Skeletal muscle satellite cell (primary cell): Measurements from ENCODE around the gene KIRREL3.

Experiments used
- H3K27me3 ChIP-seq: 2 replicates; pipeline ENCODE4 v1.7.0; 2013; ENCODE audit warnings: low read length; ENCODE audit not compliant: control insufficient read depth, insufficient read depth
- H3K36me3 ChIP-seq: 2 replicates; pipeline ENCODE4 v1.7.0; 2013; ENCODE audit warnings: mild to moderate bottlenecking, control low read depth, low read length; ENCODE audit not compliant: insufficient read depth
- H3K4me1 ChIP-seq: 2 replicates; pipeline ENCODE4 v1.7.0; 2013; ENCODE audit warnings: low read length; ENCODE audit not compliant: control insufficient read depth, insufficient read depth
- H3K4me2 ChIP-seq: 2 replicates; pipeline ENCODE4 v1.7.0; 2013; ENCODE audit warnings: mild to moderate bottlenecking, low read length
- H3K4me3 ChIP-seq: 2 replicates; pipeline ENCODE4 v1.7.0; 2013; ENCODE audit warnings: low read length
- H3K9ac ChIP-seq: 2 replicates; pipeline ENCODE4 v1.7.0; 2013; ENCODE audit warnings: mild to moderate bottlenecking, low read depth, low read length, moderate library complexity
- H3K9me3 ChIP-seq: replicated peaks from 2 replicates; pipeline ENCODE4 v1.7.0; 2013; ENCODE audit warnings: mild to moderate bottlenecking, control low read depth, low read length

KIRREL3 gene

GRCh38 chr11:126694065-126694625 lies 306.4 kb downstream of the KIRREL3 start:
- H3K4me2 ChIP-seq, result no peak overlapping the region
- H3K4me3 ChIP-seq, result no peak overlapping the region

GRCh38 chr11:126687477-126687876 lies 313.1 kb downstream of the KIRREL3 start:
- H3K4me2 ChIP-seq, result no peak overlapping the region
- H3K4me1 ChIP-seq, result no peaks in the 10 kb centered on the region
- no peaks in the 10 kb centered on the region for H3K9me3 ChIP-seq
- H3K9ac ChIP-seq, result no peak overlapping the region
- H3K4me3 ChIP-seq, result no peak overlapping the region
- no peaks in the 10 kb centered on the region for H3K27me3 ChIP-seq
- H3K36me3 ChIP-seq, result no peaks in the 10 kb centered on the region

More at GRCh38 chr11:126694065-126694625, 306.4 kb downstream of the KIRREL3 start:
- H3K4me1 ChIP-seq, result no peaks in the 10 kb centered on the region
- no peaks in the 10 kb centered on the region for H3K9me3 ChIP-seq
- no peaks in the 10 kb centered on the region for H3K36me3 ChIP-seq
- no peaks in the 10 kb centered on the region for H3K27me3 ChIP-seq
- no peak overlapping the region for H3K9ac ChIP-seq

GRCh38 chr11:126686938-126687337 lies 313.6 kb downstream of the KIRREL3 start:
- Histone ChIP-seq H3K4me3 (no peak overlapping the region), H3K9ac (no peak overlapping the region), H3K4me1 (no peaks in the 10 kb centered on the region), H3K4me2 (no peak overlapping the region), H3K36me3 (no peaks in the 10 kb centered on the region), H3K9me3 (no peaks in the 10 kb centered on the region), H3K27me3 (no peaks in the 10 kb centered on the region)

GRCh38 chr11:126683766-126684728 lies 316.5 kb downstream of the KIRREL3 start:
- Histone ChIP-seq H3K4me3 (no peak overlapping the region), H3K27me3 (no peaks in the 10 kb centered on the region), H3K4me1 (no peaks in the 10 kb centered on the region), H3K9ac (no peak overlapping the region), H3K36me3 (no peaks in the 10 kb centered on the region), H3K9me3 (no peaks in the 10 kb centered on the region), H3K4me2 (no peak overlapping the region)

- no peak overlapping the region for H3K4me3 ChIP-seq
- no peak overlapping the region for H3K4me2 ChIP-seq
- H3K27me3 ChIP-seq, result no peaks in the 10 kb centered on the region
- no peaks in the 10 kb centered on the region for H3K4me1 ChIP-seq
- H3K9me3 ChIP-seq, result no peaks in the 10 kb centered on the region
- no peaks in the 10 kb centered on the region for H3K36me3 ChIP-seq
- no peak overlapping the region for H3K9ac ChIP-seq
Measured at GRCh38 chr11:126682590-126682989, 318.0 kb downstream of the KIRREL3 start.

GRCh38 chr11:126680700-126681099 lies 319.9 kb downstream of the KIRREL3 start:
- no peak overlapping the region for H3K9ac ChIP-seq
- H3K27me3 ChIP-seq, result no peaks in the 10 kb centered on the region
- no peak overlapping the region for H3K4me2 ChIP-seq
- H3K9me3 ChIP-seq, result no peaks in the 10 kb centered on the region
- no peaks in the 10 kb centered on the region for H3K4me1 ChIP-seq
- no peaks in the 10 kb centered on the region for H3K36me3 ChIP-seq
- no peak overlapping the region for H3K4me3 ChIP-seq

- H3K4me2 ChIP-seq, result no peak overlapping the region
- H3K9ac ChIP-seq, result no peak overlapping the region
- H3K9me3 ChIP-seq, result no peaks in the 10 kb centered on the region
- H3K4me3 ChIP-seq, result no peak overlapping the region
- no peaks in the 10 kb centered on the region for H3K36me3 ChIP-seq
- H3K27me3 ChIP-seq, result no peaks in the 10 kb centered on the region
- H3K4me1 ChIP-seq, result no peaks in the 10 kb centered on the region
Measured at GRCh38 chr11:126680131-126680530, 320.4 kb downstream of the KIRREL3 start.

- Histone ChIP-seq H3K9ac (no peak overlapping the region), H3K4me3 (no peak overlapping the region), H3K4me1 (no peaks in the 10 kb centered on the region), H3K27me3 (no peaks in the 10 kb centered on the region), H3K9me3 (no peaks in the 10 kb centered on the region), H3K4me2 (no peak overlapping the region), H3K36me3 (no peaks in the 10 kb centered on the region)
Measured at GRCh38 chr11:126679033-126679432, 321.5 kb downstream of the KIRREL3 start.

- H3K4me3 ChIP-seq, result no peak overlapping the region
- no peaks in the 10 kb centered on the region for H3K4me1 ChIP-seq
- no peak overlapping the region for H3K9ac ChIP-seq
- no peak overlapping the region for H3K4me2 ChIP-seq
- no peaks in the 10 kb centered on the region for H3K36me3 ChIP-seq
- no peaks in the 10 kb centered on the region for H3K9me3 ChIP-seq
- H3K27me3 ChIP-seq, result no peaks in the 10 kb centered on the region
Measured at GRCh38 chr11:126676536-126676935, 324.0 kb downstream of the KIRREL3 start.

- Histone ChIP-seq H3K9me3 (no peaks in the 10 kb centered on the region), H3K9ac (no peak overlapping the region), H3K27me3 (no peaks in the 10 kb centered on the region), H3K4me1 (no peaks in the 10 kb centered on the region), H3K4me2 (no peak overlapping the region), H3K36me3 (no peaks in the 10 kb centered on the region), H3K4me3 (no peak overlapping the region)
Measured at GRCh38 chr11:126673319-126673718, 327.3 kb downstream of the KIRREL3 start.

GRCh38 chr11:126669416-126669815 lies 331.2 kb downstream of the KIRREL3 start:
- Histone ChIP-seq H3K9ac (no peak overlapping the region), H3K4me1 (no peaks in the 10 kb centered on the region), H3K9me3 (no peaks in the 10 kb centered on the region), H3K36me3 (no peaks in the 10 kb centered on the region), H3K4me2 (no peak overlapping the region), H3K4me3 (no peak overlapping the region), H3K27me3 (no peaks in the 10 kb centered on the region)

GRCh38 chr11:126664643-126665042 lies 335.9 kb downstream of the KIRREL3 start:
- H3K36me3 ChIP-seq, result no peaks in the 10 kb centered on the region
- H3K4me3 ChIP-seq, result no peak overlapping the region
- no peaks in the 10 kb centered on the region for H3K9me3 ChIP-seq
- no peaks in the 10 kb centered on the region for H3K4me1 ChIP-seq
- no peak overlapping the region for H3K9ac ChIP-seq
- no peak overlapping the region for H3K4me2 ChIP-seq
- no peaks in the 10 kb centered on the region for H3K27me3 ChIP-seq
